Osteocyte (in vitro differentiated cells): ENCODE results near the gene CCNQ. TPM values are rescaled to one million over a fixed set of nuclear protein-coding genes. Genes with fewer than 3 reads are reported as not detected.

ENCODE experiments used
- DNase-seq: peaks from one replicate; pipeline ENCODE4 v3.0.0; 2021; ENCODE audit warnings: mixed read lengths; ENCODE audit not compliant: unreplicated experiment; ENCODE audit errors: extremely low spot score
- H3K27ac Mint-ChIP-seq: one replicate; pipeline ENCODE4 v1.8.0; 2021; ENCODE audit warnings: mild to moderate bottlenecking, mixed read lengths; ENCODE audit not compliant: unreplicated experiment
- H3K27me3 Mint-ChIP-seq: one replicate; pipeline ENCODE4 v1.8.0; 2021; ENCODE audit warnings: mixed read lengths; ENCODE audit not compliant: unreplicated experiment
- H3K36me3 Mint-ChIP-seq: one replicate; pipeline ENCODE4 v1.8.0; 2021; ENCODE audit warnings: mixed read lengths; ENCODE audit not compliant: unreplicated experiment
- H3K4me1 Mint-ChIP-seq: one replicate; pipeline ENCODE4 v1.8.0; 2021; ENCODE audit warnings: mixed read lengths; ENCODE audit not compliant: unreplicated experiment
- H3K4me3 Mint-ChIP-seq: one replicate; pipeline ENCODE4 v1.8.0; 2021; ENCODE audit warnings: mild to moderate bottlenecking, moderate library complexity, mixed read lengths; ENCODE audit not compliant: unreplicated experiment
- H3K9me3 Mint-ChIP-seq: one replicate; pipeline ENCODE4 v1.8.0; 2021; ENCODE audit warnings: mixed read lengths; ENCODE audit not compliant: unreplicated experiment
- CTCF ChIP-seq: fragments of 200-600 bp; sonication (generic); IDR thresholded peaks from 2 replicates; pipeline ENCODE4 v1.5.0; 2021; ENCODE audit warnings: antibody characterized with exemption, mild to moderate bottlenecking, moderate library complexity
- total RNA-seq: library from RNA; stranded (reverse); gene quantifications from 2 replicates; pipeline ENCODE4 v1.2.1, GENCODE V29; 2021

CCNQ gene
- total RNA-seq, 1 donor from 2014 or later = 16.0 TPM

DNA sequence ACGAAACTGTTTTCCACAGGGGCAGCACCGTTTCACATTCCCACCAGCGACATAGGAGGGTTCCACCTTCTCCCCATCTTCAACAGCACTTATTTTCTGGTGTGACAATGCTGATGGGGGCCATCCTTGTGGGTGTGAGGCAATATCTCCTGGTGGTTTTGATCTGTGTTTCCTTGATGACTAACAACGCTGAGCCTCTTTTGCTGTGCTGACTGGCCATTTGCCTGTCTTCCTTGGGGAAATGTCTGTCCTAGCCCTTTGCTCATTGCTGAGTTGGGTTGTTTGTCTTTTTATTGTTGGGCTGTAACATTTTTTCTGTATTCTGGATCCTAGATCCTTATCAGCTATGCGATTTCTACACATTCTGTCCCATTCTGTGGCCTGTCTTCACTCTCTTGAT lies 47.8 kb downstream of the CCNQ start:
- Mint-ChIP-seq H3K36me3 (no peaks in the 10 kb centered on the region), H3K27me3 (peaks cover 8% of the 10 kb centered on the region), H3K4me3 (no peak overlapping the region), H3K9me3 (no peaks in the 10 kb centered on the region), H3K4me1 (no peaks in the 10 kb centered on the region), H3K27ac (no peak overlapping the region)
- TF ChIP-seq CTCF = no peak
- no peak for DNase-seq

DNA sequence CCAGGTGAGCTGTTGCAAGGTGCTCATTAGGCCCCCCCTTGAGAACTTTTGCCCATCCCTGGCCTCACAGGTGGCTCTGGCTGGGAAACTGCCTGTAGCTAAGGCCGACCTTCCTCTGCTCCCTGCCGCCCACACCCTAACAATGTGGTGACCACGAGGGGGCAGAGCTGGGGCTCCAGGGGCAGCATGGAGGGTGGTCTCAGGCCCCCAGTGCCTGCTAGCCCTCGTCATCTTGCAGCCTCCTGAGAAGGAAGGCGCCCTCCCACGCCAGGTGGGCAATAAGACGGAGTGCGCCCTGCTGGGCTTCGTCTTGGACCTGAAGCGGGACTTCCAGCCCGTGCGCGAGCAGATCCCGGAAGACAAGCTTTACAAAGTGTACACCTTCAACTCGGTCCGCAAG lies 49.1 kb downstream of the CCNQ start:
- no peaks in the 10 kb centered on the region for H3K36me3 Mint-ChIP-seq
- no peak for DNase-seq
- H3K27ac Mint-ChIP-seq = no peak overlapping the region
- H3K4me3 Mint-ChIP-seq = no peak overlapping the region
- H3K27me3 Mint-ChIP-seq = peaks cover 8% of the 10 kb centered on the region
- no peaks in the 10 kb centered on the region for H3K9me3 Mint-ChIP-seq
- no peak for TF ChIP-seq CTCF
- H3K4me1 Mint-ChIP-seq = no peaks in the 10 kb centered on the region

DNA sequence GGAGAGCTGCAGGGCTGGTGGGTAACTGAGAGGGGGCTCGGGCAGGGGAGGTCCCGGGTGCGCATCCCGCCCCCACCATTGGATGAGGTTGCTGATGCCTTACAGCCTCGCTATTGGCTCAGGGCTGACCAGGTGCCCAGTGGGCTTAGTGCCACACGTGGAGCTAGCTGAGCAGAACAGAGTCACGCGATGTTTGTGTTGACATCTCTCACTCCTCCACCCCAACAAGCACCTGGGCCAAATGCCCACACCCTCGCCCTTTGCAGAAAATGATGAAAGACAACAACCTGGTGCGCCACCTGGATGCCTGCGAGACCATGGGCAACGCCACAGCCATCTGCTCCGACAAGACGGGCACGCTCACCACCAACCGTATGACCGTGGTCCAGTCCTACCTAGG lies 49.7 kb downstream of the CCNQ start:
- Mint-ChIP-seq H3K4me1 (no peaks in the 10 kb centered on the region), H3K9me3 (no peaks in the 10 kb centered on the region), H3K4me3 (no peak overlapping the region), H3K27ac (no peak overlapping the region), H3K36me3 (no peaks in the 10 kb centered on the region), H3K27me3 (peaks cover 8% of the 10 kb centered on the region)
- DNase-seq = no peak
- no peak for TF ChIP-seq CTCF

DNA sequence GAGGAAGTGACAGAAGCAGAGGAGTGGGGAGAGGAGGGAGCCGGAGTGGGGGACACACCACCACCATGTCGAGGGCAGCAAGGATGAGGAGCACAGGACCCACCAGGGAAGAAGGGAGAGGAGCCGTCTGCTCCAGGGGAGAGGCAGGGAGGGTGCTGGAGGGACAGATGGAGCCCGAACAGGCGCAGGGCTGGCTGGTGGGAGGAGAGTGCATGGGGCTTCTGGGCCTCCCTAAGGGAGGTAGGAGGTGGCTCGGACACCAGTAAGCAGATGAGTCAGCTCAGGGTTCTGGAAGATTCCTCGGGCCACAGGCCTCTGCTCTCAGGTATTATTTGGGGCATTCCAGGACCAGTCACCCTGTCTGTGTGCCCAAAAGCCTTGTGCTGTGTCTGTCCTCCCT lies 51.7 kb downstream of the CCNQ start:
- Mint-ChIP-seq H3K4me1 (no peaks in the 10 kb centered on the region), H3K27ac (no peak overlapping the region), H3K27me3 (peaks cover 8% of the 10 kb centered on the region), H3K4me3 (no peak overlapping the region), H3K9me3 (no peaks in the 10 kb centered on the region), H3K36me3 (no peaks in the 10 kb centered on the region)
- no peak for TF ChIP-seq CTCF
- no peak for DNase-seq

- H3K4me1 Mint-ChIP-seq = no peaks in the 10 kb centered on the region
- H3K27me3 Mint-ChIP-seq = peaks cover 8% of the 10 kb centered on the region
- no peak overlapping the region for H3K27ac Mint-ChIP-seq
- H3K36me3 Mint-ChIP-seq = no peaks in the 10 kb centered on the region
- DNase-seq = no peak
- no peak for TF ChIP-seq CTCF
- no peak overlapping the region for H3K4me3 Mint-ChIP-seq
- no peaks in the 10 kb centered on the region for H3K9me3 Mint-ChIP-seq
Measured at GRCh38 chrX:153546386-153546785, 52.6 kb downstream of the CCNQ start.
